ENCODE results near the gene EIF5A2.
"Not testable (repeated sequence)": the region's sequence is repeated elsewhere in the genome, so short reads cannot be mapped to it uniquely, and the experiment has no call there.

DNA sequence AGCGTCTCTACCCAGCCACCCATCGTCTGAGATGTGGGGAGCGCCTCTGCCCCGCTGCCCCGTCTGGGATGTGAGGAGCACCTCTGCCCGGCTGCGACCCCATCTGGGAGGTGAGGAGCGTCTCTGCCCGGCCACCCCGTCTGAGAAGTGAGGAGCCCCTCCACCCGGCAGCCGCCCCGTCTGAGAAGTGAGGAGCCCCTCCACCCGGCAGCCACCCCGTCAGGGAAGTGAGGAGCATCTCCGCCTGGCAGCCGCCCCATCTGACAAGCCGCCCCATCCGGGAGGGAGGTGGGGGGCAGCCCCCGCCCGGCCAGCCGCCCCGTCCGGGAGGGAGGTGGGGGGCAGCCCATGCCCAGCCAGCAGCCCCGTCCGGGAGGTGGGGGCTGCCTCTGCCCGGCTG lies 15.1 kb upstream of the EIF5A2 start:
- not testable (repeated sequence) for TF ChIP-seq POLR2AphosphoS5 (IDR thresholded peaks at IDR 0.05; ENCODE audit: borderline replicate concordance, low read depth, low read length); EZH2 (IDR thresholded peaks at IDR 0.05)
